Loucy (cell line): Measurements from ENCODE around the gene NHLRC3.

Source experiments
- EZH2phosphoT487 ChIP-seq: fragments of 200-600 bp; IDR thresholded peaks from 2 replicates; pipeline ENCODE4 v1.6.1; 2018; ENCODE audit warnings: antibody characterized with exemption, mild to moderate bottlenecking, moderate library complexity, borderline replicate concordance
- TF ChIP-seq, protein P1 (sequence below): fragments of 200-600 bp; sonication (generic); conservative IDR thresholded peaks from 2 replicates; pipeline ENCODE4 v1.5.1; 2014; ENCODE audit warnings: mild to moderate bottlenecking, antibody characterized with exemption, low read length

- TF ChIP-seq, protein P1, sequence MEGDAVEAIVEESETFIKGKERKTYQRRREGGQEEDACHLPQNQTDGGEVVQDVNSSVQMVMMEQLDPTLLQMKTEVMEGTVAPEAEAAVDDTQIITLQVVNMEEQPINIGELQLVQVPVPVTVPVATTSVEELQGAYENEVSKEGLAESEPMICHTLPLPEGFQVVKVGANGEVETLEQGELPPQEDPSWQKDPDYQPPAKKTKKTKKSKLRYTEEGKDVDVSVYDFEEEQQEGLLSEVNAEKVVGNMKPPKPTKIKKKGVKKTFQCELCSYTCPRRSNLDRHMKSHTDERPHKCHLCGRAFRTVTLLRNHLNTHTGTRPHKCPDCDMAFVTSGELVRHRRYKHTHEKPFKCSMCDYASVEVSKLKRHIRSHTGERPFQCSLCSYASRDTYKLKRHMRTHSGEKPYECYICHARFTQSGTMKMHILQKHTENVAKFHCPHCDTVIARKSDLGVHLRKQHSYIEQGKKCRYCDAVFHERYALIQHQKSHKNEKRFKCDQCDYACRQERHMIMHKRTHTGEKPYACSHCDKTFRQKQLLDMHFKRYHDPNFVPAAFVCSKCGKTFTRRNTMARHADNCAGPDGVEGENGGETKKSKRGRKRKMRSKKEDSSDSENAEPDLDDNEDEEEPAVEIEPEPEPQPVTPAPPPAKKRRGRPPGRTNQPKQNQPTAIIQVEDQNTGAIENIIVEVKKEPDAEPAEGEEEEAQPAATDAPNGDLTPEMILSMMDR = no peak
- TF ChIP-seq EZH2phosphoT487 = no peak
Measured at GRCh38 chr13:39072842-39073241, 34.6 kb downstream of the NHLRC3 start.
